HepG2 (cell line): Measurements from ENCODE around the gene BPIFB6. TPM values are rescaled to one million over a fixed set of nuclear protein-coding genes. Genes with fewer than 3 reads are reported as not detected.
A peak's percentile ranks its signal among the peaks of the same experiment; 100 is the strongest.

ENCODE experiments used
- ARNT2 ChIP-seq: sonication (generic); formaldehyde crosslinking; IDR thresholded peaks from 2 replicates; pipeline ENCODE4 v1.8.0; 2022; ENCODE audit warnings: mild to moderate bottlenecking, low read depth, missing genetic modification reagents, moderate library complexity
- ATM ChIP-seq: fragments of 450-650 bp; IDR thresholded peaks from 2 replicates; pipeline ENCODE4 v1.7.1; 2017; ENCODE audit warnings: mild to moderate bottlenecking, borderline replicate concordance
- ELF1 ChIP-seq: sonication (generic); formaldehyde crosslinking; IDR thresholded peaks from 2 replicates; pipeline ENCODE4 v1.4.0; 2020; ENCODE audit warnings: missing genetic modification reagents
- ERF ChIP-seq: IDR thresholded peaks from 2 replicates; pipeline ENCODE4 v1.6.1; 2018; ENCODE audit warnings: missing biosample characterization, missing genetic modification reagents
- GLMP ChIP-seq: sonication (generic); formaldehyde crosslinking; IDR thresholded peaks from 2 replicates; pipeline ENCODE4 v1.9.0; 2021; ENCODE audit warnings: missing genetic modification reagents, mild to moderate bottlenecking, borderline replicate concordance
- HNF4G ChIP-seq, 2 experiments: sonication (generic) in 1 of 2; formaldehyde crosslinking in 1 of 2; IDR thresholded peaks; 2 replicates each; pipeline versions ENCODE4 v1.4.0 to v1.6.1; 2011 to 2020; ENCODE audit warnings: borderline replicate concordance in 2 of 2, low read depth in 2 of 2, mild to moderate bottlenecking in 2 of 2, low read length in 1 of 2, missing genetic modification reagents in 1 of 2, moderate library complexity in 1 of 2
- HOXA7 ChIP-seq: sonication (generic); formaldehyde crosslinking; IDR thresholded peaks from 2 replicates; pipeline ENCODE4 v1.8.1; 2022; ENCODE audit warnings: mild to moderate bottlenecking, missing genetic modification reagents, moderate library complexity
- KDM1A ChIP-seq: IDR thresholded peaks from 2 replicates; pipeline ENCODE4 v1.6.1; 2016; ENCODE audit warnings: missing compliant biosample characterization
- MXD3 ChIP-seq: IDR thresholded peaks from 2 replicates; pipeline ENCODE4 v1.6.1; 2016; ENCODE audit warnings: mild to moderate bottlenecking, missing biosample characterization, missing genetic modification reagents
- NFE2 ChIP-seq: sonication (generic); formaldehyde crosslinking; IDR thresholded peaks from 2 replicates; pipeline ENCODE4 v1.4.0; 2020; ENCODE audit warnings: missing genetic modification reagents
- RFX5 ChIP-seq: IDR thresholded peaks from 2 replicates; pipeline ENCODE4 v1.6.1; 2011; ENCODE audit warnings: low read depth, low read length, improper control_type of control experiment
- RNF2 ChIP-seq: fragments of 450-650 bp; conservative IDR thresholded peaks from 2 replicates; pipeline ENCODE4 v1.6.1; 2016; ENCODE audit warnings: low read depth
- SAP130 ChIP-seq: IDR thresholded peaks from 2 replicates; pipeline ENCODE4 v1.6.1; 2016; ENCODE audit warnings: low read depth
- SIX1 ChIP-seq: sonication (generic); formaldehyde crosslinking; IDR thresholded peaks from 2 replicates; pipeline ENCODE4 v1.4.0; 2020; ENCODE audit warnings: missing genetic modification reagents, borderline replicate concordance
- STAG1 ChIP-seq: sonication (generic); formaldehyde crosslinking; IDR thresholded peaks from 2 replicates; pipeline ENCODE4 v1.4.0; 2020; ENCODE audit warnings: missing genetic modification reagents
- ZFAT ChIP-seq: sonication (generic); formaldehyde crosslinking; conservative IDR thresholded peaks from 2 replicates; pipeline ENCODE4 v1.8.1; 2023; ENCODE audit warnings: missing genetic modification reagents, inconsistent platforms
- ZFP1 ChIP-seq: IDR thresholded peaks from 2 replicates; pipeline ENCODE4 v1.6.1; 2016
- ZNF180 ChIP-seq: sonication (generic); formaldehyde crosslinking; IDR thresholded peaks from 2 replicates; pipeline ENCODE4 v1.4.0; 2020; ENCODE audit warnings: low read depth, missing genetic modification reagents, borderline replicate concordance
- ZNF414 ChIP-seq: sonication (generic); formaldehyde crosslinking; IDR thresholded peaks from 2 replicates; pipeline ENCODE4 v1.5.0; 2020; ENCODE audit warnings: missing genetic modification reagents
- ZNF441 ChIP-seq: sonication (generic); formaldehyde crosslinking; IDR thresholded peaks from 2 replicates; pipeline ENCODE4 v1.7.0; 2021; ENCODE audit warnings: missing genetic modification reagents, borderline replicate concordance
- ZNF609 ChIP-seq: sonication (generic); formaldehyde crosslinking; IDR thresholded peaks from 2 replicates; pipeline ENCODE4 v1.4.0; 2020; ENCODE audit warnings: mild to moderate bottlenecking, missing genetic modification reagents, borderline replicate concordance
- polyA plus RNA-seq, 8 experiments: library from polyadenylated mRNA; depleted of rRNA in 3 of 8; stranded (reverse) in 7 of 8; unstranded in 1 of 8; fragments of >200 nt; fragmentation: Illumina TruSeq in 4 of 8; extraction: Trizol in 4 of 8; gene quantifications; 2 replicates each; pipeline versions ENCODE4 v1.2.1 to v1.2.3, GENCODE V29; 2011 to 2016; ENCODE audit warnings: low read depth in 4 of 8, missing spikeins in 1 of 8, mixed read lengths in 1 of 8; ENCODE audit not compliant: insufficient read depth in 1 of 8
- total RNA-seq, 5 experiments: library from RNA; depleted of rRNA; stranded (reverse); fragments of >200 nt; fragmentation: Illumina TruSeq; extraction: Trizol; gene quantifications; 2 replicates each; pipeline ENCODE4 v1.2.3, GENCODE V29; 2016; ENCODE audit warnings: low read depth in 1 of 5
- TF ChIP-seq, protein P1 (sequence below): sonication (generic); formaldehyde crosslinking; IDR thresholded peaks from 2 replicates; pipeline ENCODE4 v1.8.1; 2023; ENCODE audit warnings: mild to moderate bottlenecking, missing genetic modification reagents

The BPIFB6 gene
- total and polyA plus RNA-seq, 2 of the 13 experiments (the other 11 are each of a cell fraction or from before 2014, with no cell fraction given): 0.13 to 1.7 TPM

DNA sequence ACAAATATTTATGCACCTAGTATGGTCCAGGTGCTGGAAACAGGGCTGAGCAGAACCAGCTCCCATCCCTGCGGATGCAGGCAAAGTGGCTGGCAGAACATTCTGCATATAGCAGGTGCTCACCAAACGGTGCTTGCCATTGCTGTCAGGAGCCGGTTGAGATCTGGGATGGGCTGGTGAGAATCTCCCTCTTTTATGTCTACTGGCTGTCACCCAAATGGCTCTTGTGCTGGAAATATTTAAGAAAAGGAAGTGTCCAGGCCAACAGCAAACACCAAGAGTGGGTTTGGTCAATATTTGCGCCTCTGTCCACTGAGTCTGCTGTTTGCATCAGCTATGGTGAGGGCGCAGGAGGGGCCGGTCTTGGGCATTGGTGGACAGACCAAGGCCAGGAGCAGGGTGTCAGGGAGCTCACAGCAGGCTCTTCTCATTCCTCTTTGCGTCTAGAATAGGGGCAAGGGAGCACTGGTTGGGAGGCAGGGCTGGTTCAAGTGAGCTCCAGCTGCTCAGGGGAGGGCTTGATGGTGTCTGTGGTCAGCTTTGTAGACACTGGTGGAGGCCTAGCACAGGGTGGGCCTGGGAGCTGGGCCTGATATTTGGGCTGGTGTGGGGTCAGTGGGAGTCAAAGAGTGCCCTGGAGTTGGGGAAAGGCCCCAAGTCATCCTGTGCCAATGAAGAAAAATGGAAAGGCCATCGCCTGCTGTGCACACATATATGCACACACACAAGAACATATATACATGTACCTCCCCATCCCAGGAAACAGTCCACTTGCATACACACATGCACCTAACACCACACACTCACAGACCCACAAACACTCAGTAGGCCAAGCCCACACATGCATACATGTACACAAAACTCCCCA is 25.3 kb upstream of the BPIFB6 start (continued):
- TF ChIP-seq GLMP (CRISPR knock-in tag) (no peak), HNF4G (IDR thresholded peaks at IDR 0.05; ENCODE audit: borderline replicate concordance, low read depth, low read length) (peak; percentile 33; the same call in 1 of the 2 replicates), HNF4G (CRISPR knock-in tag; IDR thresholded peaks at IDR 0.05; ENCODE audit: borderline replicate concordance, low read depth) (peak; percentile 87; the same call in 1 of the 2 replicates), ZFP1 (CRISPR knock-in tag) (peak; percentile 87; the same call in 1 of the 2 replicates), HOXA7 (CRISPR knock-in tag) (0 out of 2 replicates have a peak, but pooled peaks have one; percentile 15), ATM (no peak), STAG1 (peak; percentile 27), SIX1 (CRISPR knock-in tag) (peak; percentile 82; the same call in 1 of the 2 replicates), ARNT2 (CRISPR knock-in tag) (peak; percentile 63; the same call in 1 of the 2 replicates), ZNF441 (CRISPR knock-in tag) (peak; percentile 86), ELF1 (CRISPR knock-in tag) (peak; percentile 69; the same call in 1 of the 2 replicates), KDM1A (CRISPR knock-in tag) (peak; percentile 58; the same call in 1 of the 2 replicates), NFE2 (CRISPR knock-in tag) (no peak), RNF2 (no peak), ZNF609 (CRISPR knock-in tag) (peak; percentile 98), ERF (CRISPR knock-in tag) (peak; percentile 99), ZNF180 (CRISPR knock-in tag) (no peak), MXD3 (CRISPR knock-in tag) (peak; percentile 63; the same call in 1 of the 2 replicates), ZFAT (no peak), ZNF414 (CRISPR knock-in tag) (peak; percentile 95; the same call in 1 of the 2 replicates), RFX5 (no peak), SAP130 (peak; percentile 96)
- TF ChIP-seq, protein P1, sequence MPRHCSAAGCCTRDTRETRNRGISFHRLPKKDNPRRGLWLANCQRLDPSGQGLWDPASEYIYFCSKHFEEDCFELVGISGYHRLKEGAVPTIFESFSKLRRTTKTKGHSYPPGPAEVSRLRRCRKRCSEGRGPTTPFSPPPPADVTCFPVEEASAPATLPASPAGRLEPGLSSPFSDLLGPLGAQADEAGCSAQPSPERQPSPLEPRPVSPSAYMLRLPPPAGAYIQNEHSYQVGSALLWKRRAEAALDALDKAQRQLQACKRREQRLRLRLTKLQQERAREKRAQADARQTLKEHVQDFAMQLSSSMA (CRISPR knock-in tag): no peak
